ENCODE data around the gene SPTBN4.
A peak's percentile ranks its signal among the peaks of the same experiment; 100 is the strongest.

Gene SPTBN4

GRCh38 chr19:40420451-40420765 lies 46.4 kb upstream of the SPTBN4 start:
- Histone ChIP-seq H3K36me3 (ENCODE audit: control insufficient read depth, insufficient read depth, low read length) (no peaks in the 10 kb centered on the region), H3K4me1 (peaks cover 28% of the 10 kb centered on the region), H3K27ac (peak overlapping the region; percentile 100), H3K9ac (no peak overlapping the region), H3K27me3 (ENCODE audit: control insufficient read depth, insufficient read depth, low read length) (no peaks in the 10 kb centered on the region), H2AFZ (peak overlapping the region; percentile 98), H3K79me2 (peaks cover 8% of the 10 kb centered on the region), H3K4me2 (ENCODE audit: low read length) (peak overlapping the region; percentile 99), H3K4me3 (ENCODE audit: low read depth, low read length) (peak overlapping the region; percentile 82), H3K9me3 (ENCODE audit: control insufficient read depth, low read length) (no peaks in the 10 kb centered on the region)
- no peak for TF ChIP-seq CTCF (IDR thresholded peaks at IDR 0.05)

GRCh38 chr19:40420766-40421765 lies 45.7 kb upstream of the SPTBN4 start:
- Histone ChIP-seq H3K9ac (peak overlapping the region; percentile 84), H3K27ac (peak overlapping the region; percentile 100), H3K4me3 (ENCODE audit: low read depth, low read length) (peak overlapping the region; percentile 82), H3K9me3 (ENCODE audit: control insufficient read depth, low read length) (no peaks in the 10 kb centered on the region), H3K79me2 (peaks cover 8% of the 10 kb centered on the region), H3K27me3 (ENCODE audit: control insufficient read depth, insufficient read depth, low read length) (no peaks in the 10 kb centered on the region), H3K4me1 (peaks cover 23% of the 10 kb centered on the region), H2AFZ (peak overlapping the region; percentile 98), H3K4me2 (ENCODE audit: low read length) (peak overlapping the region; percentile 99), H3K36me3 (ENCODE audit: control insufficient read depth, insufficient read depth, low read length) (no peaks in the 10 kb centered on the region)
- peak; percentile 92 for TF ChIP-seq CTCF (IDR thresholded peaks at IDR 0.05)

- Histone ChIP-seq H3K27me3 (ENCODE audit: control insufficient read depth, insufficient read depth, low read length) (no peaks in the 10 kb centered on the region), H3K4me2 (ENCODE audit: low read length) (no peak overlapping the region), H3K36me3 (ENCODE audit: control insufficient read depth, insufficient read depth, low read length) (no peaks in the 10 kb centered on the region), H3K27ac (peak overlapping the region; percentile 100), H3K79me2 (peaks cover 8% of the 10 kb centered on the region), H2AFZ (no peak overlapping the region), H3K4me1 (peaks cover 14% of the 10 kb centered on the region), H3K9ac (no peak overlapping the region), H3K9me3 (ENCODE audit: control insufficient read depth, low read length) (no peaks in the 10 kb centered on the region), H3K4me3 (ENCODE audit: low read depth, low read length) (no peak overlapping the region)
- TF ChIP-seq CTCF (IDR thresholded peaks at IDR 0.05) = no peak
Observed at GRCh38 chr19:40421993-40422747, 44.6 kb upstream of the SPTBN4 start.

- Histone ChIP-seq H3K9me3 (ENCODE audit: control insufficient read depth, low read length) (no peaks in the 10 kb centered on the region), H3K4me1 (peaks cover 10% of the 10 kb centered on the region), H3K27ac (no peak overlapping the region), H2AFZ (no peak overlapping the region), H3K4me3 (ENCODE audit: low read depth, low read length) (no peak overlapping the region), H3K36me3 (ENCODE audit: control insufficient read depth, insufficient read depth, low read length) (no peaks in the 10 kb centered on the region), H3K4me2 (ENCODE audit: low read length) (no peak overlapping the region), H3K79me2 (peaks cover 8% of the 10 kb centered on the region), H3K27me3 (ENCODE audit: control insufficient read depth, insufficient read depth, low read length) (no peaks in the 10 kb centered on the region), H3K9ac (no peak overlapping the region)
- TF ChIP-seq CTCF (IDR thresholded peaks at IDR 0.05) = no peak
Observed at GRCh38 chr19:40422748-40423566, 43.8 kb upstream of the SPTBN4 start.

Data from parathyroid adenoma (tissue), 2 donors.